COLO668 (cell line): Measurements from ENCODE around the gene DGCR8.

ENCODE experiments used
- DNase-seq: peaks from one replicate; lab custom pipeline; 2025; ENCODE audit not compliant: unreplicated experiment; lab: John Stamatoyannopoulos, UW

The DGCR8 gene

GRCh38 chr22:20107951-20108756, 28.1 kb downstream of the DGCR8 start:
- DNase-seq: no peak

- DNase-seq: no peak
These were observed 28.8 kb downstream of the DGCR8 start for GRCh38 chr22:20108757-20109230.

GRCh38 chr22:20109411-20110358, 29.6 kb downstream of the DGCR8 start:
- DNase-seq: no peak

DNA sequence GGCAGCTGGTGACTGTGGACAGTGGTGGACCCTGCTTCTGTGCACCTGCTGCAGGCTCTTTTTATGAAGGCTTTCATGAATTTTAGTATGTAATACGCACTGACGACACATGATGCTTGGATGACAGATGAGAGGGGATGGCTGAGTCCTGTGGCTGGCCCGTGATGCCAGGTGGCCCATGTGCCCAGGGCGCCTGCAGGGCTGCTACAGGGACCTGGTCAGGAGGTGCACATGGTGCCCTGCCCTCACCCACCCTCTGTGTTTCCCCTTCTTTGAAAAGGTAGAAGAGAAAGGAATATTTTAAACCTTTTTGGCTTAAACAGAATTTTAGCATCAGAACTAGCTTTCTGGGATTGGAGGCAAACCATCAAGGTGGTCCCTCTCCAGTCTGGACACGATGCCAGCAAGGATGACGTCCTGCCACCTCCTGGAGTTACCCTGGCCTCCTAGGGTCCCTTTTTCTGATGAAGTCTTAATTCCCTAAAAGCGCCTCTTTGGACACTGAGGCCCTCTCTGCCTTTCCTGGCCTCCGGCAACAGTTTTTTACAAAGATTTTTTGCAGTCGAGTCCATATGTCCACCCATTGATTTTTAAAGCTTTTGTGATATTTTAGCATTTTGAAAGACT, 30.4 kb downstream of the DGCR8 start:
- DNase-seq: no peak

DNA sequence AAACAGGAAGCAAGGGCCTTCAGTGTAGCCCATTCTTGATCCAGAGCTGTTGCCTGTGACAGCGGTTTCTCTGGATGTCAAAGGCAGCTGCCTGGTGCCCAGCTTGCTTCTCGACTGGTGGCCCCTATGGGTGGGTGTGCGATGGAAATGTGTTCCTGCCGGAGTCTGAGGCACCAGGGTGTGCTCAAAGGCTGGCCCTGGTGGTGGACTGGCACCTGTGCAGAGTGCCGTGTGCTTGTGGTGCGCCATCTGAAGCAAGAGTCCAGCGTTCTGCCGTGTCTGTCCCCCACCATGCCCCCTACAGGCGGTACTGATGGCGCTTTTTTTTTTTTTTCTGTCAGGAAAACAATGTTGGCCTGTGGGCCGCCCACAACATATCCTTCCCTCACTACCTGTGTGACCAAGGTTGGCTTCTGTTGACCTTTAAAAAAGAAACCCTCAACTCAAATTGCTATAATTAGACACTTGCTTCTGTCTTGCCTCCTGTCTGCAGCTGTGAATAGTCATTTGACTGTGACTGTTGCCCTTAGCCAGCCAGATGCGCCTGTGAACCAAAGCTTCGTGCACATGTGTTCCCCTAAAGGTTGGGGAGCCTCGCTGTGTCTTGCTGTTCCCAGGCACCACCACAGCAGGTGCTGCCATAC, 31.1 kb downstream of the DGCR8 start:
- peak; percentile 16 for DNase-seq

- DNase-seq: no peak
These were observed 31.9 kb downstream of the DGCR8 start for GRCh38 chr22:20111689-20112622.

DNA sequence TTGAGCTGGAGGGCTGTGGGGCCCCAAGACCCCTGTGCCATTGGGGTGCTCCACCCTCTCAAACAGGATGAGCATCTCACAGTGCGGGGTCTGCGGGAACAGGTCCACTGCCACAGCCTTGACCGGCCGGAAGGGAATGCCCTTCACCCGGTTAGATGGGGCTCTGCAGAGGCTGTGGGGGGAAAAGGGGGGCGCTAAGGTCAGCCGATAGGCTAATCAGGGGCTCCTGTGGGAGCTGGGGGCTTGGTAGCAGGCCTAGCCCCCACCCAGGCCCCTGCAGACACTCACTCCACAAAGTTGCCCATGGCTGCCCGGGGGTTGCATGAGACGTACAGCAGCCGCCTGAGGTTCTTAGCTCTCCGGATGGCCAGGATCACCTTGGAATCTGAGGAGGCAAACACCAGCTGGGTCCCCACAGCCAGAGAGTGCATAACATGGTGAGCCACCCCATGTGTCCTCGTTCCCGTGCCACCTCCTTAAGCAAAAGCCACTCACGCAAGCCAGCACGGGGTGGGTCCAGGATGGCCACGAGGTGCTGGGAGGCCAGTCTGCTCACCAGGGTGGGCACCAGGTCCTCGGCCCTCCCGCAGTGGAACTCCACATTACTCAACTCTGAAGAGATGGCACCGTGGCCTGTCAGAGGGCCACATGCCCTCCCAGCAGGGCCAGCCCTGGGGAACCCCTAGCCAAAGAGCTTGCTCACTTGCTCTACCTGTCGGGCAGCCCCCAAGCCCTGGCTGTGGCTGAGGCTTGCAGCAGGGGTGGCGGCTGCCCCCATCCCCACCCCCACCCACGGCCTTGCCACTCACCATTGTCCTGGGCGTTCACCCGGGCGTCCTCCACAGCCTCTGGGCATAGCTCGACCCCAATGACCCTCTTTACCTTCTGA, 32.8 kb downstream of the DGCR8 start:
- no peak for DNase-seq

DNA sequence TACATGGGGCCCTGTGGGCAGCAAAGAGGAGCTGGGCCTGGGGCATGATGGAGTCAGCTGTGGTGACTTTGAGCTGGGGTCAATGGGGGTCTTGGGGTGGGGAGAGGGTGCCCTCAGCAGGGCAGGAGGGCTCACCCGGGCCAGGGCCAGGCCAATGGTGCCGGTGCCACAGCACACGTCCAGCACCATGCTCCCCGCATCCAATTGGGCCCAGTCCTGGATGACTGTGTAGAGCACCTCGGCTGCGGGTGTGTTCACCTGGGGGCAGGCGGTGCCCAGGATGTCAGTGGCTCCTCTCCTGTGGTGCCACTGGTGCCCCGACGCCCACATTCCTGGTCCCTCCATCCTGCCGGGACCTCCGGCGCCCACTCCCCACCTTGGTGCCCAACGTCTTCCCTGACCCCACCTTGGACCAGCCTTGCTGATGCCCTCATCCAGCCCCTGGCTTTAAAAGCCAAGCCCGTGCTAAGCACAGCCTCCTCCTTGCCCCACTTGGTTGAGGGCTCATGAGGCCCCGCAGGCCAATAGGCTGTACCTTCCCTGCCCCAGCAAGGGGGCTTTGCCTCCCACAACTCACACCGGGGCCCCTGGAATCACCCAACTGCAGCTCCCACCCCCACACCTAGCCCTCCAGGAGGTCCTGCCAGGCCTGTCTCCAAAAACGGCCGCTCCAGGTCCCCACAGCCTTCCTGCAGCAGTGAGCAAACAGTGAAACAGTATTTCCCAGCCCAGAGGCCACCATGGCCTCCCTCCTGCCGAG, 33.7 kb downstream of the DGCR8 start:
- DNase-seq: no peak

GRCh38 chr22:20114506-20115475, 34.8 kb downstream of the DGCR8 start:
- no peak for DNase-seq

- peak; percentile 29 for DNase-seq
These were observed 35.8 kb downstream of the DGCR8 start, which contains the start of gene RANBP1 for GRCh38 chr22:20115691-20116375. Gene RANBP1 (plus strand): TSS chr22:20116104. CDS start chr22:20116185, 81 bp downstream.

- peak; percentile 55 for DNase-seq
These were observed 36.4 kb downstream of the DGCR8 start for GRCh38 chr22:20116376-20116950.

- DNase-seq: peak; percentile 99
These were observed 37.1 kb downstream of the DGCR8 start, which contains the start of gene TRMT2A for GRCh38 chr22:20116951-20117632. Gene TRMT2A (minus strand): TSS chr22:20117226. CDS start chr22:20116906, 320 bp downstream.

DNA sequence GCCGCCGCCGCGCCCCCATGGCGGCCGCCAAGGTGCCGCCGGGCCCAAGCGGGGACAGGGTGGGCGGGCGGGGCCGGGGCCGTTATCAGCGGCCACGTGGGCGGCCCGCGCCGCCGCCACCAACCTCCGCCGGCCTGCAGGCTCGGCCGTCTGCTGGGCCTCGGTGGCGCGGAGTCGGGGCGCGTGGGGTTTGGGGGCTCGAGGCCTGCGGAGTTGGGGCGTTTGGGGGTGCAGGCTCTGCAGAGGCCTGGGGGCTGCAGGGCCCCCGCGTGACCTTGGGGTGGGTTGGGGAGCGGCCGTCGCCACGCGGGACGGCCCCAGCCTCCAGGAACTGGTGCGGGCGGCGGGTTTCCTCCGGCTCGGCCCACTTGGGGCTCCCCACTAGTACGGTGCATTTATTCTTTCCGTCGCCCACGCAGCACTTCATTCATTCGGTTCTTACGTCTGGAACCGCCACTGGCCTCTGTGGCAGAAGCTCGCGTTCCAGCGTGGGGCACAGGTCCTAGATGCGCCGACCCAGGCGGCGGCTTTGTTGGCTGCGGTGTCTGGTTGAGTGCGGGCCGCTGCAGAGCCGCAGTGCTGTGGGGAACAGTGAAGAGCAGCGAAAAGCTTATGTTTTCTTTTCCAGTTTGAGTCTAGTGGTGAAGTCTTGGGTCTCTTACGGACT, 37.7 kb downstream of the DGCR8 start:
- DNase-seq: peak; percentile 49

GRCh38 chr22:20118300-20119020, 38.4 kb downstream of the DGCR8 start:
- peak; percentile 13 for DNase-seq
